Sciatic nerve (tissue), 2 donors: ENCODE results near the gene PPP1R7. TPM values are rescaled to one million over a fixed set of nuclear protein-coding genes. Genes with fewer than 3 reads are reported as not detected.

Experiments used
- ATAC-seq: fragments of 200-7000 bp; cut with Tn5 transposase; one replicate; pipeline ENCODE4 v1.9.1; 2020; ENCODE audit warnings: mild to moderate bottlenecking, moderate library complexity
- DNase-seq: peaks from one replicate; pipeline ENCODE4 v3.0.0-alpha.2; 2020; ENCODE audit warnings: low spot score
- intact Hi-C: fragments of 100-400 bp; cut with DNase I; formaldehyde crosslinking; loops from one replicate; pipeline ENCODE4 v1.14.2; 2022
- total RNA-seq: library from RNA; stranded (reverse); fragmentation: NEBNext Ultra II Directional; extraction: Animal tissue kit (Norgen Biotek cat#: 25700); gene quantifications from one replicate; pipeline ENCODE4 v1.2.1, GENCODE V29; 2021
- donor health status: DM: no; HTN: no; CAD: no.
- donor health status: DM: no; HTN: no; CAD: no.

PPP1R7 gene
- total RNA-seq, 1 donor from 2014 or later: 45.3 TPM

- peak; percentile 38 for ATAC-seq
- intact Hi-C loops: loop anchor here (10.0 kb wide), 1 partner anchor 354 kb away; the partner anchor contains the start of gene AGXT
- DNase-seq: peak; percentile 83
Measured at GRCh38 chr2:241218131-241219029, 68.1 kb downstream of the PPP1R7 start.

- DNase-seq (no peak), ATAC-seq (no peak)
- intact Hi-C loops: loop anchor here (10.0 kb wide), 1 partner anchor 354 kb away; the partner anchor contains the start of gene AGXT
Measured at GRCh38 chr2:241219030-241219382, 68.7 kb downstream of the PPP1R7 start.

DNA sequence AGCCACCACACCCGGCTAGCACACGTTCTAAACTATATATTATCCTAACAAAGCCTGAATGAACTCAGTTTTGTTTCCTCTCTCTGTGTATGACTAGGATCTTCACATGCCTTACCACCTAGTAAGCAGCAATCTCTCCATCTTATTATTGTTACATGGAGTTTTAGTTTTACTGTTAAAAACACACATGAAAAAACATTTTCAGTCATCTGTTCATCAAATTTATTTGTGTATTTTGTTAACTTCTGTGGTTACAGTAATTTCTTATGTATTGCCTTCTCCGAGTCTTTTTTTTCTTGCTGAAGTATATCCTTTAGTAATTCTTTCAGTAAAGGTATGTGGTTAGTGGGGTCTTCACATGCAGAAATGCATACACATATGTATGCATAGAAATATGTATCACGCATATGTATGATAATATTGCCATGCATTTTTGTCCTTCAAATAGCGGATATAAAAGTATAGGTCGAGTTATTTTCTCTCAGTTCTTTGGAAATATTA, 69.6 kb downstream of the PPP1R7 start:
- ATAC-seq: no peak
- intact Hi-C loops: loop anchor here (10.0 kb wide), 1 partner anchor 355 kb away; the partner anchor contains the start of gene AGXT
- no peak for DNase-seq

DNA sequence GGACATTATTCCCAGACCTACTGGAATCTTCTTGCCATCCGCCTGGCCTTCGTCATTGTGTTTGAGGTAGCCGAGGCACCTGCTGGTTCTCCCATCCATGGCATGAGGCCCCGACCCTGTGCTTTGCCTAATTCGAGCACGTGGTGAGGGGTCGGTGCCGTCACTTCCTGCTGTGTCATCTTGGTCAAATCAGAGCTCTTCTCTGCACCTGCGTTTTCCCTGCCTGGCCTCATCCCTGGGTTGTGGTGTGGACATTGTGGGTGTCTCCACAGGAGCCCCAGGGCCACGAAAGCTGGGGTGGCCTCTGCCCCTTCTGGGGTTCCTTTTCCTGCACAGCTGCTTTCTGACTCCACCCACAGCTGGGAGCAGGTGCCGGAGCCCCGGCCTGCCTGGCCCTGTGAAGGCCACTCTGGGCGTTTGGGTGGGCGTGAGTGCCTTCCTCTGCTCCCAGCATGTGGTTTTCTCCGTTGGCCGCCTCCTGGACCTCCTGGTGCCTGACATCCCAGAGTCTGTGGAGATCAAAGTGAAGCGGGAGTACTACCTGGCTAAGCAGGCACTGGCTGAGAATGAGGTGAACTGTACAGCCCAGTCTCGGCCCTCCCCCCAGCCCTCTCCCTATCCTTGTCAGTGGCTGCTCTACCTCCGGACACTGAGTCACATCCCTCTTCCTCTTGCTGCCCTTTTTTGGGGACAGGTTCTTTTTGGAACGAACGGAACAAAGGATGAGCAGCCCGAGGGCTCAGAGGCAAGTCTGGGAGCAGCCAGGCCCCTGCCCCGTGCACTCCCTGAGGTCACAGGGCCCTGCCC, 73.1 kb downstream of the PPP1R7 start:
- DNase-seq (no peak), ATAC-seq (peak; percentile 15)
- intact Hi-C loops: no loop called here

- ATAC-seq (peak; percentile 74), DNase-seq (no peak)
- intact Hi-C loops: no loop called here
Measured at GRCh38 chr2:241224018-241224850, 74.0 kb downstream of the PPP1R7 start.

GRCh38 chr2:241224851-241225438, 74.7 kb downstream of the PPP1R7 start:
- intact Hi-C loops: no loop called here
- DNase-seq (no peak), ATAC-seq (no peak)

- intact Hi-C loops: no loop called here
- ATAC-seq (no peak), DNase-seq (no peak)
Measured at GRCh38 chr2:241225545-241225944, 75.3 kb downstream of the PPP1R7 start.

DNA sequence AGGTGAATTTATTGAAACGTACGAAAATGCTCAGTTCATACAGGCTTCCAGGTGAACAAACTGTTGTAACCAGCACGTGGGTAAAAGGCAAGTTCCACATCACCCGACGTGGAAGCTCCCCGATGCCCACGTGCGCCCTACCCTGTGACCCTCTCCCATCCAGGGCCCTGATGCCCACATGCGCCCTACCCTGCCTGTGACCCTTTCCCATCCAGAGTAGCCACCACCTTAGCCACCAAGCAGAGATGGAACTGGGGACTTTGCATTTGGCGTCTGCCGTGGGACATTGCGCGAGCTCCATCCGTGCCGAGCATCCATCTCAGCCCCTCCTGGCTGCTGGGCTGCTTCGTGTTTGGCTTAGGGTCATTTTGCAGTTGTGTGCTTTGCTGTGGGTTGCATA, 75.7 kb downstream of the PPP1R7 start:
- intact Hi-C loops: no loop called here
- DNase-seq (no peak), ATAC-seq (no peak)

- intact Hi-C loops: no loop called here
- ATAC-seq (no peak), DNase-seq (no peak)
Measured at GRCh38 chr2:241226723-241227572, 76.7 kb downstream of the PPP1R7 start.

DNA sequence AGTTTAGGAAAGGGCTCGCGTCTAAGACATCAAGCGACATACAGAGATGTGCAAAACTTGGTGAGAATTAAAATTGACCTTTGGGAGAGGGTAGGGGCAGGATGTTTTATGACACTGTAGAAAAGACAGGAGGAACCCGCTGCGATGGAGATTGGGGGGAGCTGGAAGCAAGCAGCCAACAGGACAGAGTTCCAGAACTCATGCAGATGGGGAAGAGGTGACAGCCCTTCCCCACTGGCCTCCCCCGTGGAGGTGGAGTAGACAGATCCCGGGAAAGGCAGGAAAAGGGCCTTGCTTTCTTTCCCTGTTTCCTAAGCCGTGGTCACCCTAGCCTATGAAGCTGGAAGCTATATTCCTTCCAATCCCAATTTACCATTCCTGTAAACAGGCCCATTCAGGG, 77.3 kb downstream of the PPP1R7 start:
- DNase-seq (no peak), ATAC-seq (no peak)

DNA sequence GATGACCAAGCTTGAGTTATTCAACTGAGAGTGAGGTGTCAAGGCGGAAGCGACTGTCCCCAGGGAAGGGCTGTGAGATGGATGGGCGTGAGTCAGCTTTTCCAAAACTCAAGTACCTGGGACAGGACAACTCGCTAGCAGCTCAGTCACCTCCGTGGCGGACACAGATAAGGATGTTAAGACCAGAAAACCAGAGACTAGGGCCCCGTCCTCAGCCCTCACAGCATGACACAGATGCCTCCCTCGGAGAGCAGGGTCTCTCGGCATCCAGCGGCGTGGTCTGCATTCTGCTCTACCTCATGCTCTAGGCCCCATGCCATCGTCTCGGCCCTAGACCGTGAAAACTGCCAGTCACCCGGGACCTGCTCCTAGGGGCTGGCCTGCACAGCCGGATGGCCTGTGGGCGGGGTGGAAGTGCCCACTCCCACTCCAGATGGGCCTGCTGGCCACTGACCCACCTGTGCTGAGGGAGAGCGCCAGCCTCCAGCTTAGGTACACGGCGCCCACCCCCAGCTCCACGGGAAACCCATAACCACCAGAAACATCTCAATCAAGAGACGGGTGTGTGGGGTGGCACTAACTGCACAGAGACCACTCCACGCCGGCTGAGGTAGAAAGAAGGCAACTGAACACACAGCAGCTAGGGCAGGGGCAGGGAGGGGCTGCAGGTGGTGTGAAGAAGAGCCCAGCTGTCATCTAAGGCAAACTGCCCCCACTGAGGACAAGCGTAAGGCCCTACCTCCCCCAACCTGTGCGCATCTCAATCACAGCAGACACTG, 78.0 kb downstream of the PPP1R7 start:
- intact Hi-C loops: no loop called here
- ATAC-seq (no peak), DNase-seq (no peak)

More for the DNA sequence above, 77.3 kb downstream of the PPP1R7 start:
- intact Hi-C loops: no loop called here

- intact Hi-C loops: no loop called here
- ATAC-seq: no peak
Measured at GRCh38 chr2:241228860-241229516, 78.7 kb downstream of the PPP1R7 start.

GRCh38 chr2:241229563-241230401, 79.5 kb downstream of the PPP1R7 start:
- intact Hi-C loops: no loop called here
- DNase-seq: no peak
- ATAC-seq: no peak

More at GRCh38 chr2:241228860-241229516, 78.7 kb downstream of the PPP1R7 start:
- no peak for DNase-seq

- intact Hi-C loops: no loop called here
- DNase-seq (no peak), ATAC-seq (no peak)
Measured at GRCh38 chr2:241230435-241230834, 80.2 kb downstream of the PPP1R7 start.

- intact Hi-C loops: no loop called here
- ATAC-seq (no peak), DNase-seq (no peak)
Measured at GRCh38 chr2:241232736-241233575, 82.7 kb downstream of the PPP1R7 start.
